Embryonic facial prominence (tissue), 1 donor: Measurements from ENCODE around the gene ITPK1.

Source experiments
- DNase-seq: peaks from one replicate; pipeline ENCODE4 v3.0.0-alpha.2; 2016; ENCODE audit errors: extremely low spot score

The ITPK1 gene

DNA sequence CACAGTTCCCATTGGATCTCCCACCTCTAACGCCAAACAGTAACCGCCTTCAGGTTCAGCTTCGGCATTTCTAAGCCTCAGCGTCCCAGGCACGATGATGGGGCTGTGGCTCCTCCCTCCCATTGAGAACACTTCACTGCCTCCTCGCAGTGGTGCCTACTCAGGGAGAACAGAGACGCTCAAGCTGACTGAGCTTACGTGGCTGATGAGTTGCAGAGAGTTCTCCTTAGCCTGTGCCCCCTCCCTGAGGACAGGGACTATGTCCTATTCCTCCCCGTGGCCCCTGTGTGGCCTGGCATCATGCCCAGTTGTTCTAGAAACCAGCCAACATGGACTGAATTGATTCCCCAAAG is 87.0 kb downstream of the ITPK1 start:
- DNase-seq = no peak

DNA sequence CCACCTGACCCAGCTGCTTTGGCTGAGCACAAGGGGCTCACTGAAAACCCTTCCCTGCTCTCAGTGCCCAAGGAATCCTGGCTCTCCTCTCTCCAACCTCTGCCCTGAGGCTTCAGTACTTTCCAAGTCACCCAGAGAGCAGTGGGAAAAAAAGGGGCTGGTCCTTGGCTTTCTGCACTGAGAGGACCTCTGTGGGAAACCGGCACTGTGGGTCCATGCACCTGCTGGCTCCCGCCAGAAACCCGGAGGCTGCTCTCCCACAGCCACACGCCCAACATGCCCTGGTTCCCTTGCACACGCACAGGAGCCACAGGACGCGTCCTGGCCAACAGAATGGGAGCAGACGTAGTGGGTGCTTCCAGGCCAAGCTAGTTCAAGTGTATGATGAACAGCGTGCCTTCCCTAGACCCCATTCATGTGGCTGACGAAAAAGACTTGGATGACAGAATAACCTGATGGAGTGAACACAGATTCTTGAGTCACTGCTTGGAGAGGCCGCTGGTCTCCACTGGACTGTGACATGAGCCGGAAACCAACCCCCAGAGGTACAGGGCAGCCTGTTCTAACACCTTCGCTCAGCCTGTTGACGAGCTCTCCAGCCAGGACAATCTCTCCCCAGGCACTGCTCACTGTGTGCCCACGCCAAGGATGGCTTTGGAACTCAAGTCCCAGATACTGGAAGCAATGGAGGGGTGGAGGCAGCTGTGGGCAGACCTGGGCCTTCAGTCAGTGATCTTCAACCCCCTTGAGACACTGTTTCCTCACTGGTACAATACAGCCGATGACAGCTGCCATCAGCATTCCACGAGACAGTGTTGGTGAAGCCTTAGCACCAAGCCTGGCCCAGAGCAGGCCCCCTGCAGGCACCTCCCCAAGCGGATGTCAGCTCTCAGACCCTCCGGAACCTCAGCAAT is 87.7 kb downstream of the ITPK1 start:
- DNase-seq = no peak

DNA sequence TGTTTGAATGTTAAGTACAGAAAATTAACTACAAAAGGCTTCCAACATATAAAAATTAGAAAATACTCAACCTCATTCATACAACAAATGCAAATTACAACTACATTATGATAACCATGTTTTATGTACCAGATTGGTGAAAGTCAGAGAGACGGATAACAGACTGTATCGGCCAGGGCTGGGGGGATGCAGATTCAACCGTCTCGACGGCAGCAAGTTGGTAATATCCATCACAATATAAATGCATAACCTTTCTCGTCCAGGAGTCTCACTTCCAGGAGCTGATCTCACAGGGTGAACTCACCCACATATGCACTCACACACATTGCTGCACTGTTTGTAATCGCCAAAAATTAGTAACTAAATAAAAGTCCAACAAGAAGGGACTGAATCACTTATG is 89.4 kb downstream of the ITPK1 start:
- no peak for DNase-seq

DNA sequence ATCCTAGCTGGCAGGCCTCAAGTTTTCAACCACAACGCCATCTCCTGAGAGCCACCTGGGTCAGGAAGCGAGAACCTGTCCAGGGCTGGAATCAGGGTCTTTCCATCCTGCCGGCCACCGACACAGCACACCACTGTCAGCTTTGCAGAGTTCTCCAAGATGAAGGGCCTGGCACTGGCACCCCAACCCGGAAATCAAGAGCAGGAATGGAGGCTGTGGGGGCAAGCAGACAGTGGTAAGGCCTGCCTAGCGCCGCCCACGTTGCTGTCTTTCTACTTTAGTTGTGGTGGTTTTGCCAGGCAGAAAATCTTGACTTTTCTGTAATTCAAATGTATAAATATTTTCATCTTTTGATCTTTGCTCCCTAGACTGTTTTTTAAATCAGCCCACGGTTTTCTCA is 90.7 kb downstream of the ITPK1 start:
- no peak for DNase-seq

DNA sequence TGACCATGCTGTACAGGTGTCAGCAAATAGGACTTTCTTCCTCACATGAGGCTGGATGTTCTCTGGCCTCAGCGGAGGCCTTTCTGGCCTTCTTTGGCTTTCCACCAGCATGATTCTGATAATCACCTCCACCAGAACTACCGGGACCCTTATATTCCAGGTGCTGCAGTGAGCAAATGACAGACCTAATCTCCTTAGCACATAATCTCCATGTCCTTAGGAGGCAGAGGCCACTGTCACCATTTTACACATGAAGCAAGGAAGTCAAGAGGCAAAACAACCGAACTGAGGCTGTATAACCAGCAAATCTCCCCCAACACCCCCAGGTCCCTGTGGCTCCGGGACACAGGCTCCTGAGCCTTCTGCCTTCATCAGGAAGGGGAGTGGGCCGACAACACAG is 91.2 kb downstream of the ITPK1 start:
- DNase-seq = no peak

DNA sequence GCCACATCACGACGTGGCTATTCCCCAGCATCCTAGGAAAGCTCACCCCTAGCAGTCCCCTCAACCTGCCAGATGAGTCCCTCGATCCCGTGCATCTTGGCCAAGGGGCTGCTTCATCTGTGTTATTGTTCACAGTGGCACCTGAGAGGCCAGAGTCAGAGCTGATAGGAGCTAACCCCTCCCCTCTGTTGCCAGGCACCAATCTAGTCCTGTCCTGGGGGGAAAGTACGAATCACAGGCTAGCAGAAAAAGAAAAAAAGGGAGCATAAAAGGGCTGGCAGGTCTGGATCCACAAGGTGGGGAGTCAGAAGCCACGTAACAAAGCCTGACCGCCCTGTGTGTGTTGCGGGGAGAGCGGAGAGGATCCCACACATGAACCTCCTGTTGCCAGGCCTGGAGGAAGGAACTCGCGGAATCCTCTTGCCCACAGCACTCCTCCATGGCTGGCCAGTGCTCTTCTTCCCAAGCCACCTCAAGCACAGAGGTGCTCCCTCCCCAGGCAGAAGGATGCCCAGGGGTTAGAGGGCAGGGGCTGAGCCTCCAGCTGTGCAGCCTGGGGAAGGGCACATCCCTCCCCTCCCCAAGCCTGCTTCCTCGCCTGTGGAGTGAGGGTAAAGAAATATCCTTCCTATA is 91.8 kb downstream of the ITPK1 start:
- DNase-seq = no peak

DNA sequence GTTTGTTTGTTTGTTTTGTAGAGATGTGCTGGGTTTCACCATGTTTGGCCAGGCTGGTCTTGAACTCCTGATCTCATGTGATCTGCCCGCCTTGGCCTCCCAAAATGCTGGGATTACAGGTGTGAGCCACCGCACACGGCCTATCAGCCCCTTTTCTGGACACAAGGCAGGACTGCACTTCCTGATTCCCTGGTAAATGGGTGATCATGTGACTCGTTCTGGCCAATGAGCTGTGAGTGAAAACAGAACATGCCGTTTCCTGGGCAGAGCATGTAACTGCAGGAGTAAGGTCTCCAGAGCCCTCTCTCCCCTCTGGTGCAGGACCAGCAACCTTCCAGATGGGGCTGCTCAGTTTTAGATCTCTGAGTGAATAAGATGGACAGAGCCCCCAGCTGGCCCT is 92.7 kb downstream of the ITPK1 start:
- DNase-seq = no peak

DNA sequence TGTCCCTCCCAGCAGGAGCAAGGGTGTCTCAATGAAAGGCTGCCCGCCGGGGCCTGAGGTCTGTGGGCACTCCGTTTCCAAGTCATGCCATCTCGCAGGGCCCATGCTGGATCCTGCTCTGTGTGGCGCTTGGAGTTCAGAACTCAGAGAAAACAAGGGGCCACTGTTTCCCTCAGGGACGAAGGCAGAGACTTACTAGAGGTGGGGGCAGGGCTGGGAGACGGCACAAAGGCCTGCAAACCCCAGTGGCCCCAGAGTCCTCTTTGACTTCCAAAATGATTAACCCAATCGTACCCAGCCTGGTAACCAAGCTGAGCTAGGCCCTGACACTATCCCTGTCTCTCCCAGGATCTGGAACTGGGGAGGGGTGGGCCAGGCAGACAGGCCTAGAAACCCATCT is 95.8 kb downstream of the ITPK1 start:
- DNase-seq = no peak

DNA sequence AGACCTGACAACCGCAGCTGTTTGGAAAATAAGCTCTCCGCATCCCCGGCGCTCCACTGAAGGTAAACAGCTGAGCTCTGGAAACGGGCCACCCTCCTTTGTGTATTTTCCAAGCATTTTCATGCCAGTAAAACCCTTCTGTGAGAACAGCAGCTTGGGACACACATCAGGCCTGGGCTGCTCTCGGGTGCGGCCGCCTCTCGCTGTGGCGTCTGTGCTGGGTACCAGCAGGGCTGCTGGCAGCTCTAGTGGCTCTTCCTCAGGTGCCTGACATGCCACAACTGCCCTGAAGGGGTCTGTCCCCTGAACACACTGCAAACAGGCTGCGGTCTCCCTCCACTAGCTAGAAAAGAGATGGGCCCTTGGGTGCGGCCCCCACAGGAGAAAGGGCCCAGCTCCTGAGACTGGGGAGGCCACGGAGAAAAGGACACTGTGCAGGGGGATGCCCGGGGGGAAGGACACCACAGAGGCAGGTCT is 96.3 kb downstream of the ITPK1 start:
- no peak for DNase-seq

DNA sequence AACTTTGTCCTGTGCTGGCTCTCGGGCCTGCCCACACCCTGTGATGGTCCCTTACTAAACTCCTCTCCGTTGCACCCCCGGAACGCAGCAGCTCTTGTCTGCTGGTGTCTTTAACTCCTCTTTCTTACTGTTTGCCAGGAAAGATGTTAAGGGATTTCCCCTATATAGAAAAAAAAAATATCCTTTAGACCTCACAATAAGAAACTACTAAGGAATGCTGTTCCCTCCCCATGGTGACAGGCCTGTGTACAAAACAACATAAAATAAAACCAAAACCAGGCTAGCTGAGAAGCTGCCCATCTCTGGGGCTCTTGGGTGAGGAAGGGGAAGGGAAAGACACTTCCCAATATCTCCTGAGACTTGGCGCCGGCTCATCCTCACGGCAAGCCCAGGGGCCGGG is 97.4 kb downstream of the ITPK1 start:
- peak; percentile 11 for DNase-seq

DNA sequence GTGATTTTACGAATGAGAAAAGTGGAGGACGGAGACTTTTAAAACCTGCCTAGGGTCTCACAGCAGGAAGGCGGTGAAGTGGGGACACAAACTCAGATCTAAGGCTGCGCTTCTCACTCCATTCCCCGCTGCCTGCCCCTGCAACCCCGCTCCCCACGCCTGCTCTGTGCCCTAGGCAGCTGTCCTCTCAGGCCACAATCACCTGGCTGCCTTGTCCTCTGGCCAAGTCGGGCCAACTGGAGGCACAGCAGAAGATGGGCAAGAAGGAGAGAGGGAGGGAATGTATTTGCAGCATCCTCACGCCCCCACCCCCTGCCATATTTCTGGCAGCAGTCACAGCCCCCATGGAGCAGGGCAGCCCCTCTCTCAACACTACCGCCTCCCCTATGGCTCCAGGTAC is 97.8 kb downstream of the ITPK1 start:
- DNase-seq = no peak

DNA sequence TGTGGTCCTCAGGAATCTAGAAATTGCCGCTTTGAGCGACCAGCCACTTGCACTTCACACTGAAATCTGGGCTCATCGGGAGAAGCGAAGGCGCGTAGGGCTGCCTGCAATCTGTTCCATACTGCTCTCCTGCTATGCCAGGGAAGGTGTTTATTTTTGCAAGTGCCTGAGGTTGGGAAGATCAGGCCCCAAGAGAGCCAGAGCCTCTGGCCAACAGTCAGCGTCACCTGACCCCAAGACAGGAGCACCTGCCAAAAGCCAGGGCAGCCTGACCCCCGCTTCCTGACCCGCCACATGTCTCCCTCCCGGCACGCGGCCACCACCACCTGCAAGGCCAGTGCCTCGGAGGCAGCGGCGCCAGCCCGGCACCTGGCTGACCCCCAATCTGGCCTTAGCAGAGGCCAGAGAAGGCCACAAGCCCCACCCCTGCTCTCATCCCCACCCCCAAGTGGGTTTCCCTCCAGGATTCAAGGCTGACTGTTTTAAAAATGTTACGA is 98.4 kb downstream of the ITPK1 start:
- no peak for DNase-seq

DNA sequence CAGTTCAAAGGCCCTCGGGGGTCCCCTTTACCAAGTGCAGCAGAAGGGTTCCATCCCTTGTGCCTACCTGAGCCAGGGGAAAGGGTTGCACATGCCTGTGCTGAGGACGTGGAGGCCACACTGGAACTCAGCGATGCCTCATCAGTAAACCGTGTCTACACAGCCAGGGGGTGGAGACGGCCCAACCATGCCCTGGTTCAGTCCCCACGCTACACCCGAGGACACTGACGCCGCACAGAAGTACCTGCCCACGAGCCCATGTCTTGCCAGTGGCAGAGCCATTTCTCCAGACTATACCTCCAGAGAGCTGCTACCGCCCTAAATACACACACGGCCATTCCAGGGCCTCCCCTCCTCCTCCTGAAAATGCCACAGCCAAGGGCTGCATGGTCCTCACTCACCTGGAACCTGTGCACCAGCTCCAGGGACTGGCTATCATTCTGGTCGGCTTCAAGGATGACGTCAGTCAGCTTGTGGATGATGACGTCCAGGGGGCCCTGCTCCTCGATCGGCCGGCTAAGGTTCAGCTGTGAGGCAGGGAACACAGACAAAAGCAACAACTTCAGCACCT is 99.4 kb downstream of the ITPK1 start:
- DNase-seq = no peak

DNA sequence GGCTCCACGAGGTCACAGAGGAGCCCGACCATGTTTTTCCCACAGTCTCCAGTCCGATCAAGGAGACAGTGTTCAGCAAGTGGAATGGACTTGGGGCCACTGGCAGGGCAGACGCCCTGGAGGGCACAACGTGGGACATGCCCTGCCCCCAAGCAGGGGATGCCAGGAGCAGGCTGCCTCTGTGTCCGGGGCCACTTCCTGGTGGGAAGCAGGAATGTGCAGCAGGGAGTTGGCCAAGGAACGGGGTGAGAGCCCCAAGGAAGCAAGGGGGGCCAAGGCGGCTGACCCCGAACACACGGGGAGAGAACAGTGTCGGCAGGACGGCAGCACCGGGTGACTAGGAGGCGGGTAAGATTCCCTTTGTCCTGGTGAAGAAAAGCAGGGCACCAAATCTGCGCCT is 100.2 kb downstream of the ITPK1 start:
- DNase-seq = no peak

DNA sequence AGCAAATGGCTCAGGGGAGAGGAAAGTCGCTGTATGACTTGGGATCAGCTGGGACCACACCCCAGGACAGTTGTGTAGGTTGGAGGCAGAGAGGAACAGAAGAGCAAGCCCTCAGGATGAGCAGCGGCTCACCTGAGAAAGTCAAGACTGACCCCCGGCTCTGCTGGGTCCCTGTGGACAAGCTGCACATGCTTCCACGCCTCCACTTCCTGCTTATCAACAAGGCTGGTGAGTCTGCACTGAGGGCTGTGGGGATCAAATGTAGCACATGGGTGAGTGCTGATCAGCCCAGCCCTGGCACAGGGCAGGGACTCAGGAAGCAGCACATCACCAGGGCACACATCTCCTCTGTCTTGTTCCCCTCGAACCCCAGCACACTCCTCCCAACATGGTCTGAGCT is 100.7 kb downstream of the ITPK1 start:
- DNase-seq = no peak

DNA sequence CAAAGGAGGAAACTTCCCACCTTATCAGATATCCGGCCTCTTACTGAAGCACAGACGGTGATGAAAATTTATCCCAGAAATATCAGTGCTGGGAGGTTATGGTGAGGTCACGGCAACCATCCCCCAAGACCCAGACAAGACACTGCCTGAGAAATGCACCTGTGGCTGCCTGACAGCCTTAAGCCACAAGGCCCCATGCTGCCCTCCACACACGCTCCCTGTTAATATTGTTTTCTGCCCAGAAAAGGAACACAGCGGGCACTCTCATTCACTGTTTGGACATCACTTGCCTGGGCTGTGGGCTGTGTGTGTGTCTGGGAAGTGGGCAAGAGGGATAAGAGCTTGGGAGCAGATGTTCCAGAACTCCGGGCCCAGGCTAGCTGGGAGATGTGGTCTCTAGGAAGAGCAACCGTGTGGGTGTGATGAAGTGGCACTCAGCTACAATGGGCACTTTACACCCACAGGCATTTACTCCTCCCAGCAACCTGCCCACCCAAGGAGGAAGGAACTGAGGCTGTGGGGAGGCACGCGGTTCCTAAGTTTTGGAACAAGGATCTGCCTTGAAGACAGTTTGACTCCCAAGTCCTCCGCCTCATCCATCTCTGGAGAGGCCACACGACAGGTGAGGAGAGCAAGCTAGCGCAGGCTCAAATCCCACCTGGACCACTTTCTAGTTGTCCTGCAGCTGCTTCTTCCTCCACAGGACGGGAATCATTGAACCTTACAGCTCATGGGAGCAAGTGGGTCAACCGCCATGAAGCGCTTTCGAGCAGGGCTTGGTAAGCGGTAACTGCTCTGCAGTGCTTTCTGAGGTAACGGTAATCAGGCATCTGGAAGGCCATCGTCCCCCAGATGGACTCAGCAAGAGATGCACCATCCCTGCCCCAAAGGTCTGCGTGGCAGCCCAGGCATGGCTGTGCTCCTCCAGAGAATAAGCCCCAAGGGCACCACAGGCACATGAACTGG is 101.4 kb downstream of the ITPK1 start:
- no peak for DNase-seq

DNA sequence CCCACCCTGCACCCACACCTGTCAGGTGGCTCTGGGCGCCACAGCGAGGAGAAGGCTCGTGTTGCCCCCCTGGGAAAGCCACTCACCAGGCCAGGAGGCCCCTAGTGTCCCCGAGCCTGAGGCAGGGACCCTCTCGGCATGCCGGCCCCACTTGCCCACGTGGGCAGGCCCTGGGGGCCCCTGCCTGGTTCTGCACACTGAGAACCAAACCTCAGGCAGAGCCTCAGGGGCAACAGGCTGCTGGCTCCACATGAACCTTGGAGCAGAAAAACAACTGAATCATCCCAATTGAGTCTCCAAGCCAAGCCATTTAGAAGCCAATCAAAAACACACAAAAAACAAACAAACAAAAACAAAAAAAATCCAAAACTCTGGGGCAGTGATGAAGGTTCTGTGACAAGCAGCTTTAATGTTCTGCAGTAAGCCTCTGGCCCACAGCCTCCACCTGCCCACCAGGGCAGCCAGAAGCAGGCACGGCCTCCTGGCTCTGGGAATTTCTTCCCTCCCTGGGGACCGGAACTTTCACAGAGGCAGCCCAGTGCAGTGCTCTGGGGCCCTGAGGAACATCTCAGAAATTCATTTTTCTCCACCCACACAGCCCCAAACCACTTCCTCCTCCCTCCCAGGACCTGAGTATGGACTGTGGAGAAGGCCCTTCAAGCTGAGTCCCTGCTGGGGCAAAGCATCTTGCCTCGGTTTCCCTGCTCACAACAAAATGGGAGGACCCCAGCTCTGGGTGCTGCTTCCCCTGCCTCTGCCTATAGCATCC is 102.6 kb downstream of the ITPK1 start:
- no peak for DNase-seq

DNA sequence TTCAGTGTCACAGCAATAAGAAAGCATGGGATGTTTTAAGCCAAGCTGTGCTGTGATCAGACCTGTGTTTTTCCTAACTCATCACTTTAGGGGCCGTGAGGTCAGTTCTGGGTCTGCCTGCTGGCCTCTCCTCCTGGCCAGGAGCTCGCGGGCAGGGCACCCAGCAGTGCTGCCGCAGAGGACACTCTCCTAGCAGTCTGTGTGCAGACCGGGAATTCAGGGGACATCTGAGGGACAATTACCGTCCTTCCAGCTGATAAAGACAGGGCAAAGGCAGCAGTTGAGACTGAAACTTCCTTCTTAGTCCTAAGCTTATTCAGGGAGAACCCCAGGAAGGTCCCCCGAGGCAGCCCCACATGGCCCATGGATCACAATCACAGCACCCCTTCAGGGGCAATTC is 103.2 kb downstream of the ITPK1 start:
- DNase-seq = no peak

DNA sequence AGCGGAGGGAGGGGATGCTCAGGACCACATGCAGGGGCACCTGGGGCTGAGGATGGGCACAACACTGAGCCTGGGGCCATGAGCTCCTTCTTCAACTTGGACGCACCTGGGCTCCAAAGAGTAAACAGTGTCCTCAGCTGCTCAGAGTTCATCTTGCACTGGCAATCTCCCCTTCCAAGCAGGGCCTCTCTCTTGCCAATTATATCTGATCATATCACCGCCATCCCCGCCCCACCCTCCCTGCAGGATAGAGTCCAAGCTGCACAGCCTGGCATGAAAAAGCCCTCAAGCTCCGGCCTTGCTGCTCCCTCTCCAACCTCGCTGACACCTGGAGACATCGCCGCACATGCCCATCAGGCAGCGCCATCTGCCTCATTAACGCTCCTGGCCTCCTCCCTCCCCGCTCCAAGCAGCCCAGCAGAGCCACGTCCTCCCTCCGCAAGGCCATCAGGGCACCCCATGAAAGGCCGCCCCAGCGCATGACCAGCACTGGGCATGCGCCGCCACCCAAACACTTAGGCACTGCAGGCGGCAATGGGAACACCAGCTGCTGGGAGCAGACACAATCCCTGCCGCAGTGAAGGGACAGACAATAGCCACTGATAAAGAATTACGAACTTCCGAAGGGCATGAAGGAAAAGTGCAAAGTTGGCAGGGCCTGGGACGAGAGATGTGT is 103.9 kb downstream of the ITPK1 start:
- no peak for DNase-seq

DNA sequence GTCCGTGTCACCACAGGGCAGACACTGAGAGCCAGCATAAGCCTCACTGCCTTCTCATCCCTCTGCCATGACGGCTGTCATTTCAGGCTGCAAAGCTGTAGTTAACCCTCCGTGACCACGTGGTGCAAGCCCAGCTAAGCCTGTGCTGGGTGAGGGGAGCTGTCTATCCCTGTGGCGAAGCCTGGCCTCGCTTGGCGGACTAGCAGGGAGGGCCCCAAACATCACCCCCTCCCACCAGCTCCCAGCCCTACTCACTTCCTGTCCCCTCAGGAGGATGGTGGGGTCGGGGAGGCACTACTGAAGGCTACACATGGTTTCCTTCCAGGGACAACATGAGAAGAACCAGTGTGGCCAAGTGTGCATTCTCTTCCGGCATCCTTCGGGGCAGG is 104.6 kb downstream of the ITPK1 start:
- DNase-seq = no peak
